Measurements from ENCODE around the gene GALNT1.

- TF ChIP-seq CTCF (IDR thresholded peaks at IDR 0.05) (no peak), POLR2A (IDR thresholded peaks at IDR 0.05) (no peak), POLR2AphosphoS5 (IDR thresholded peaks at IDR 0.05) (no peak)
These were observed 41.7 kb downstream of the GALNT1 start for GRCh38 chr18:35623255-35623654.

Data from prostate gland (tissue), 2 donors.